ENCODE measurements around the gene CSPG4.
A peak's percentile ranks its signal among the peaks of the same experiment; 100 is the strongest.
"Not testable (repeated sequence)": the region's sequence is repeated elsewhere in the genome, so short reads cannot be mapped to it uniquely, and the experiment has no call there.

Gene CSPG4

GRCh38 chr15:75758071-75758872, 45.6 kb upstream of the CSPG4 start:
- peak; percentile 35 for TF ChIP-seq CTCF (IDR thresholded peaks at IDR 0.05; ENCODE audit: insufficient read depth, low read length, missing control alignments)
- no peak for DNase-seq (ENCODE audit: low read depth, low spot score)
- CTCF ChIA-PET, result interaction anchor here (1.0 to 1.8 kb wide), 5 partner anchors 15 to 74 kb away, joined by 3 to 6 read pairs (median 4); no protein-coding TSS in a partner anchor
- H3K4me3 ChIP-seq (ENCODE audit: low read depth, low read length), result peak overlapping the region; percentile 63
- POLR2A ChIA-PET, result no interaction called here

GRCh38 chr15:75754871-75755270, 42.2 kb upstream of the CSPG4 start:
- CTCF ChIA-PET, result interaction anchor here (1.3 to 1.4 kb wide), 3 partner anchors 16 to 47 kb away, joined by 3 to 5 read pairs (median 3); no protein-coding TSS in a partner anchor
- POLR2A ChIA-PET; DNase-seq (ENCODE audit: low read depth, low spot score); H3K4me3 ChIP-seq (ENCODE audit: low read depth, low read length): not testable (repeated sequence)

GRCh38 chr15:75753145-75753544, 40.5 kb upstream of the CSPG4 start:
- ChIA-PET CTCF (no interaction called here), POLR2A (no interaction called here)
- H3K4me3 ChIP-seq (ENCODE audit: low read depth, low read length), result no peak overlapping the region
- DNase-seq (ENCODE audit: low read depth, low spot score), result no peak
- TF ChIP-seq CTCF (IDR thresholded peaks at IDR 0.05; ENCODE audit: insufficient read depth, low read length, missing control alignments), result no peak

GRCh38 chr15:75751891-75752290, 39.2 kb upstream of the CSPG4 start:
- TF ChIP-seq CTCF (IDR thresholded peaks at IDR 0.05; ENCODE audit: insufficient read depth, low read length, missing control alignments), result no peak
- ChIA-PET CTCF (no interaction called here), POLR2A (no interaction called here)
- DNase-seq (ENCODE audit: low read depth, low spot score), result no peak
- H3K4me3 ChIP-seq (ENCODE audit: low read depth, low read length), result no peak overlapping the region

GRCh38 chr15:75751116-75751875, 38.6 kb upstream of the CSPG4 start:
- ChIA-PET POLR2A (no interaction called here), CTCF (no interaction called here)
- no peak for DNase-seq (ENCODE audit: low read depth, low spot score)
- no peak for TF ChIP-seq CTCF (IDR thresholded peaks at IDR 0.05; ENCODE audit: insufficient read depth, low read length, missing control alignments)
- no peak overlapping the region for H3K4me3 ChIP-seq (ENCODE audit: low read depth, low read length)

GRCh38 chr15:75750261-75751050, 37.8 kb upstream of the CSPG4 start:
- DNase-seq (ENCODE audit: low read depth, low spot score), result no peak
- no peak for TF ChIP-seq CTCF (IDR thresholded peaks at IDR 0.05; ENCODE audit: insufficient read depth, low read length, missing control alignments)
- ChIA-PET CTCF (interaction anchor here (0.6 to 1.1 kb wide), 2 partner anchors 18 to 64 kb away, joined by 3 read pairs; no protein-coding TSS in a partner anchor), POLR2A (no interaction called here)
- H3K4me3 ChIP-seq (ENCODE audit: low read depth, low read length), result no peak overlapping the region
